Measurements from ENCODE around the gene CCR1. TPM values are rescaled to one million over a fixed set of nuclear protein-coding genes. Genes with fewer than 3 reads are reported as not detected.

Gene CCR1
- total and polyA plus RNA-seq, 9 of the 15 experiments (the other 6 are each of a cell fraction or from before 2014, with no cell fraction given) = not detected

GRCh38 chr3:46235425-46235824, 27.3 kb upstream of the CCR1 start (continued):
- no peak for TF ChIP-seq ZNF75A (CRISPR knock-in tag; IDR thresholded peaks at IDR 0.05)
- TF ChIP-seq ZNF347 (CRISPR knock-in tag; IDR thresholded peaks at IDR 0.05; ENCODE audit: low read depth) = 0 out of 2 replicates have a peak, but pooled peaks have one; percentile 35
- no peak for TF ChIP-seq ZNF830 (CRISPR knock-in tag; IDR thresholded peaks at IDR 0.05)
- TF ChIP-seq TAF9B (IDR thresholded peaks at IDR 0.05; ENCODE audit: partially characterized antibody) = no peak
- TF ChIP-seq MAZ (CRISPR knock-in tag; conservative IDR thresholded peaks at IDR 0.05 in 1 of 2, IDR thresholded peaks at IDR 0.05 in 1 of 2) = peak in 1 of 2 experiments; percentile 72; a peak in 2 of 4 replicates
- no peak for TF ChIP-seq SRSF9 (IDR thresholded peaks at IDR 0.05; ENCODE audit: borderline replicate concordance, low read depth, low read length)
- no peak for TF ChIP-seq SNIP1 (IDR thresholded peaks at IDR 0.05; ENCODE audit: low read depth)
- TF ChIP-seq CTCFL (IDR thresholded peaks at IDR 0.05; ENCODE audit: borderline replicate concordance, insufficient read depth, low read depth, low read length, poor library complexity, severe bottlenecking) = no peak
- TF ChIP-seq, protein P1, sequence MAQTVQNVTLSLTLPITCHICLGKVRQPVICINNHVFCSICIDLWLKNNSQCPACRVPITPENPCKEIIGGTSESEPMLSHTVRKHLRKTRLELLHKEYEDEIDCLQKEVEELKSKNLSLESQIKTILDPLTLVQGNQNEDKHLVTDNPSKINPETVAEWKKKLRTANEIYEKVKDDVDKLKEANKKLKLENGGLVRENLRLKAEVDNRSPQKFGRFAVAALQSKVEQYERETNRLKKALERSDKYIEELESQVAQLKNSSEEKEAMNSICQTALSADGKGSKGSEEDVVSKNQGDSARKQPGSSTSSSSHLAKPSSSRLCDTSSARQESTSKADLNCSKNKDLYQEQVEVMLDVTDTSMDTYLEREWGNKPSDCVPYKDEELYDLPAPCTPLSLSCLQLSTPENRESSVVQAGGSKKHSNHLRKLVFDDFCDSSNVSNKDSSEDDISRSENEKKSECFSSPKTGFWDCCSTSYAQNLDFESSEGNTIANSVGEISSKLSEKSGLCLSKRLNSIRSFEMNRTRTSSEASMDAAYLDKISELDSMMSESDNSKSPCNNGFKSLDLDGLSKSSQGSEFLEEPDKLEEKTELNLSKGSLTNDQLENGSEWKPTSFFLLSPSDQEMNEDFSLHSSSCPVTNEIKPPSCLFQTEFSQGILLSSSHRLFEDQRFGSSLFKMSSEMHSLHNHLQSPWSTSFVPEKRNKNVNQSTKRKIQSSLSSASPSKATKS (CRISPR knock-in tag; IDR thresholded peaks at IDR 0.05) = no peak
- TF ChIP-seq, protein P2, sequence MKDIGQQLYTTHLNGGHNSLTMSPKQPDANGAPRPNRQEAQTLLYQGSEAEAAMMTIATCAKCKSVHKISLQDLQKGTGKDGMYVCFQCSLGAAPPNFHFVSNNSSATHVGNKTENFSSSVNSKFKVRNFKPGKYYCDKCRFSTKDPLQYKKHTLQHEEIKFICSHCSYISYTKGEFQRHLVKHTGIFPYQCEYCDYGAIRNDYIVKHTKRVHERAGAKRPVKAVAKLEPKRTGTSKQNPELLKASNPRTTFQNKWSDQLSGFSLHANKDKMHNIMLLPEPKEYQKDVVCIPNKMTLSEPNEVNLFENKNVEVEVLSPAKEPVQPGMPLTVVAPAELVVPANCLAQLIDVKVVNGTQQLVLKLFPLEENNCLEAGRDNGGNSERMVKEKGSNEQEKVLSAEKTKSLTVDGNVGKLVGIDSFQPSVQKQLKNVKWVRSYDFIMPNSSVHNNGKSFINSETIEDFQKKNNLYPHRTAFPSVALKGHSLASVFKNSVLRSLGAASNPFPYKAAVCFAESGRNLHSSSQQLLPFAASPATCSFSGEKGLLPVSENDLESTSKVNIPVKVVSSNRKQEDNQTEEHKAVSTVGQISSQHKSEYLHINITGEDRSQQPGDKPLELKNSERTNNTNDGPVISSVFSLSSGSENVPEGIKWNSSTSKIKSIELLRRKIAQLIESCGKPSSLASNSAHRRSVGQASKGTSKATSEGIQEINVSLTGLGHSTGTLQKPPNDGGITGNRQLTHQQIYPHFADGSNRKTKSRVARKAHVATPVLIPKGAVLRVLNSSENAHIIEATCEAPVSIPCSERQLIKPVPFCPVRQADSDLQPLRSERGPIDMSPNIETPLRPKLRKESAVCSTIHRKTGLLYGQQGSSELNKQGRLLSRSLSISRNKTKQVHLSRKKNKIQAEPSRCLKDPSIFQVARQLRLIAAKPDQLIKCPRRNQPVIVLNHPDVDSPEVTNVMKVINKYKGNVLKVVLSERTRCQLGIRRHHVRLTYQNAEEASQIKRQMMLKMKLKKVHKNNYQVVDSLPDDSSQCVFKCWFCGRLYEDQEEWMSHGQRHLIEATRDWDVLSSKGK (CRISPR knock-in tag; IDR thresholded peaks at IDR 0.05) = no peak
- TF ChIP-seq CREM (IDR thresholded peaks at IDR 0.05; ENCODE audit: low read depth) = no peak
- no peak for TF ChIP-seq GATAD2A (IDR thresholded peaks at IDR 0.05)
- TF ChIP-seq, protein P3, sequence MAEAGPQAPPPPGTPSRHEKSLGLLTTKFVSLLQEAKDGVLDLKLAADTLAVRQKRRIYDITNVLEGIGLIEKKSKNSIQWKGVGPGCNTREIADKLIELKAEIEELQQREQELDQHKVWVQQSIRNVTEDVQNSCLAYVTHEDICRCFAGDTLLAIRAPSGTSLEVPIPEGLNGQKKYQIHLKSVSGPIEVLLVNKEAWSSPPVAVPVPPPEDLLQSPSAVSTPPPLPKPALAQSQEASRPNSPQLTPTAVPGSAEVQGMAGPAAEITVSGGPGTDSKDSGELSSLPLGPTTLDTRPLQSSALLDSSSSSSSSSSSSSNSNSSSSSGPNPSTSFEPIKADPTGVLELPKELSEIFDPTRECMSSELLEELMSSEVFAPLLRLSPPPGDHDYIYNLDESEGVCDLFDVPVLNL (CRISPR knock-in tag; IDR thresholded peaks at IDR 0.05; ENCODE audit: low read depth) = no peak
- peak; percentile 84 for TF ChIP-seq ZNF449 (CRISPR knock-in tag; IDR thresholded peaks at IDR 0.05)
- TF ChIP-seq ZNF589 (CRISPR knock-in tag; IDR thresholded peaks at IDR 0.05; ENCODE audit: low read depth) = peak; percentile 36; the same call in 1 of the 2 replicates
- TF ChIP-seq TRIM28 (IDR thresholded peaks at IDR 0.05) = no peak
- 0 out of 2 replicates have a peak, but pooled peaks have one; percentile 53 for TF ChIP-seq ZNF561 (CRISPR knock-in tag; conservative IDR thresholded peaks at IDR 0.05)
- TF ChIP-seq ZNF311 (CRISPR knock-in tag; IDR thresholded peaks at IDR 0.05) = peak; percentile 90
- no peak for TF ChIP-seq POLR2A (conservative IDR thresholded peaks at IDR 0.05)
- peak; percentile 90 for TF ChIP-seq ERF (CRISPR knock-in tag; IDR thresholded peaks at IDR 0.05)

All from K562 (cell line).